Measurements from ENCODE around the gene AFF1.

Gene AFF1

GRCh38 chr4:87049508-87049907 lies 114.7 kb downstream of the AFF1 start:
- Mint-ChIP-seq H3K9me3 (no peaks in the 10 kb centered on the region), H3K4me1 (ENCODE audit: low read depth) (peaks cover 63% of the 10 kb centered on the region)

GRCh38 chr4:87050596-87050995 lies 115.8 kb downstream of the AFF1 start:
- Mint-ChIP-seq H3K27me3 (no peaks in the 10 kb centered on the region), H3K4me1 (ENCODE audit: low read depth) (peaks cover 74% of the 10 kb centered on the region), H3K4me3 (no peak overlapping the region), H3K27ac (peak overlapping the region; percentile 46), H3K9me3 (no peaks in the 10 kb centered on the region), H3K36me3 (ENCODE audit: low read depth) (peaks cover 64% of the 10 kb centered on the region)

More at GRCh38 chr4:87049508-87049907, 114.7 kb downstream of the AFF1 start:
- Mint-ChIP-seq H3K4me3 (no peak overlapping the region), H3K27ac (no peak overlapping the region), H3K27me3 (no peaks in the 10 kb centered on the region), H3K36me3 (ENCODE audit: low read depth) (peaks cover 56% of the 10 kb centered on the region)

DNA sequence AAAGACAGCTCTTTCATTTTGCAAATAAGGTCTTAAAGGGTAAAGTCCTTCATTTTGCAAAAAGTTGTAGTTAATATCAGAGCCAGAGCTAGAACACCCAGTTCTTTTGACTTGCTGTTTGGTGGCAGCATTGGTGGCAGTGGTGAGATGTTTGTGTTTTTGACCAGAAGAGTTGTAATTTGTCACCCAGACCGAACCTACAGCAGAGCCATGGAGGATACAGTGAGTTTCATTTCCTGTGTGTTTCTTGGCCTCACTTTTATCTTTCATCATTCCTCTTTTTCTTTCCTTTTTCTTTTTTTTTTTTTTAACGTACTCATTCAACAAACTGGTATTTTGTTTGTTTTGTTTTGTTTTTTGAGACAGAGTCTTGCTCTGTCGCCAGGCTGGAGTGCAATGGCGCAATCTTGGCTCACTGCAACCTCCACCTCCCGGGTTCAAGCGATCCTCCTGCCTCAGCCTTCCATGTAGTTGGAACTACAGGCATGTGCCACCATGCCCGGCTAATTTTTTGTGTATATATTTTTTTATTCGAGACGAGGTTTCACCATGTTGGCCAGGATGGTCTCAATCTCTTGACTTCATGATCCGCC lies 116.4 kb downstream of the AFF1 start:
- Mint-ChIP-seq H3K36me3 (ENCODE audit: low read depth) (peaks cover 66% of the 10 kb centered on the region), H3K27ac (peak overlapping the region; percentile 46), H3K27me3 (no peaks in the 10 kb centered on the region), H3K9me3 (no peaks in the 10 kb centered on the region), H3K4me1 (ENCODE audit: low read depth) (peaks cover 80% of the 10 kb centered on the region), H3K4me3 (no peak overlapping the region)

DNA sequence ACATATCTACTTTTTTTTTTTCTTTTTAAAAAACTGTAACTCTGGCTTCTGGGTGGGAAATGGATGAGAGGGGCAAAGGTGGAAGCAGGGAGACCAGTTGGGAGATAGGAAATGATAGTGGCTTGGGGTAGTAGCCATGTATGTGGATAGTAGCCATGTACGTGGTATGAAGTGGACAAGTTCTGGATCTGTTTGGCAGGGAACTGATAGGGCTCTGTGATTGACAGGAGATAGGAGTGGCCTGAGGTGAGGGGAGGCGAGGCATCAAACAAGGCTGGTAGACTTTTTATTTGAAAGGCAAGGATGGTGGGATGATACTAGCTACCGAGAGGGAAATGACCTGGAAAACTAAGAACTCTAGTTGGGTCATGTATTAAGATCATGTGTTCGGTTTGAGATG lies 117.8 kb downstream of the AFF1 start:
- peak overlapping the region; percentile 10 for H3K4me3 Mint-ChIP-seq
- H3K27me3 Mint-ChIP-seq = no peaks in the 10 kb centered on the region
- no peaks in the 10 kb centered on the region for H3K9me3 Mint-ChIP-seq
- H3K27ac Mint-ChIP-seq = peak overlapping the region; percentile 87
- peaks cover 59% of the 10 kb centered on the region for H3K36me3 Mint-ChIP-seq (ENCODE audit: low read depth)
- peaks cover 89% of the 10 kb centered on the region for H3K4me1 Mint-ChIP-seq (ENCODE audit: low read depth)

- Mint-ChIP-seq H3K27ac (peak overlapping the region; percentile 87), H3K36me3 (ENCODE audit: low read depth) (peaks cover 56% of the 10 kb centered on the region)
These were observed 118.4 kb downstream of the AFF1 start for GRCh38 chr4:87053176-87053658.

GRCh38 chr4:87053802-87054767 lies 119.3 kb downstream of the AFF1 start:
- H3K9me3 Mint-ChIP-seq = no peaks in the 10 kb centered on the region
- H3K4me1 Mint-ChIP-seq (ENCODE audit: low read depth) = peaks cover 95% of the 10 kb centered on the region
- no peaks in the 10 kb centered on the region for H3K27me3 Mint-ChIP-seq
- peak overlapping the region; percentile 87 for H3K27ac Mint-ChIP-seq
- H3K4me3 Mint-ChIP-seq = peak overlapping the region; percentile 4
- peaks cover 51% of the 10 kb centered on the region for H3K36me3 Mint-ChIP-seq (ENCODE audit: low read depth)

More at GRCh38 chr4:87053176-87053658, 118.4 kb downstream of the AFF1 start:
- H3K4me3 Mint-ChIP-seq = peak overlapping the region; percentile 4
- no peaks in the 10 kb centered on the region for H3K27me3 Mint-ChIP-seq
- peaks cover 93% of the 10 kb centered on the region for H3K4me1 Mint-ChIP-seq (ENCODE audit: low read depth)
- H3K9me3 Mint-ChIP-seq = no peaks in the 10 kb centered on the region

GRCh38 chr4:87054900-87055299 lies 120.1 kb downstream of the AFF1 start:
- Mint-ChIP-seq H3K4me1 (ENCODE audit: low read depth) (peaks cover 95% of the 10 kb centered on the region), H3K36me3 (ENCODE audit: low read depth) (peaks cover 45% of the 10 kb centered on the region), H3K4me3 (no peak overlapping the region), H3K9me3 (no peaks in the 10 kb centered on the region), H3K27me3 (no peaks in the 10 kb centered on the region), H3K27ac (peak overlapping the region; percentile 70)

- peak overlapping the region; percentile 70 for H3K27ac Mint-ChIP-seq
- no peaks in the 10 kb centered on the region for H3K27me3 Mint-ChIP-seq
- peaks cover 45% of the 10 kb centered on the region for H3K36me3 Mint-ChIP-seq (ENCODE audit: low read depth)
- no peaks in the 10 kb centered on the region for H3K9me3 Mint-ChIP-seq
- peaks cover 92% of the 10 kb centered on the region for H3K4me1 Mint-ChIP-seq (ENCODE audit: low read depth)
- H3K4me3 Mint-ChIP-seq = peak overlapping the region; percentile 20
These were observed 120.5 kb downstream of the AFF1 start for GRCh38 chr4:87055311-87055710.

GRCh38 chr4:87056881-87057280 lies 122.1 kb downstream of the AFF1 start:
- H3K27ac Mint-ChIP-seq = peak overlapping the region; percentile 23
- peaks cover 39% of the 10 kb centered on the region for H3K36me3 Mint-ChIP-seq (ENCODE audit: low read depth)
- no peak overlapping the region for H3K4me3 Mint-ChIP-seq
- H3K27me3 Mint-ChIP-seq = no peaks in the 10 kb centered on the region
- peaks cover 86% of the 10 kb centered on the region for H3K4me1 Mint-ChIP-seq (ENCODE audit: low read depth)
- H3K9me3 Mint-ChIP-seq = no peaks in the 10 kb centered on the region

GRCh38 chr4:87057835-87058355 lies 123.1 kb downstream of the AFF1 start:
- Mint-ChIP-seq H3K9me3 (no peaks in the 10 kb centered on the region), H3K27ac (peak overlapping the region; percentile 89), H3K36me3 (ENCODE audit: low read depth) (peaks cover 36% of the 10 kb centered on the region), H3K4me3 (no peak overlapping the region), H3K27me3 (no peaks in the 10 kb centered on the region), H3K4me1 (ENCODE audit: low read depth) (peaks cover 76% of the 10 kb centered on the region)

GRCh38 chr4:87058356-87059073 lies 123.7 kb downstream of the AFF1 start:
- H3K27ac Mint-ChIP-seq = peak overlapping the region; percentile 89
- H3K4me1 Mint-ChIP-seq (ENCODE audit: low read depth) = peaks cover 70% of the 10 kb centered on the region
- peaks cover 34% of the 10 kb centered on the region for H3K36me3 Mint-ChIP-seq (ENCODE audit: low read depth)
- no peaks in the 10 kb centered on the region for H3K27me3 Mint-ChIP-seq
- H3K4me3 Mint-ChIP-seq = peak overlapping the region; percentile 17
- no peaks in the 10 kb centered on the region for H3K9me3 Mint-ChIP-seq

DNA sequence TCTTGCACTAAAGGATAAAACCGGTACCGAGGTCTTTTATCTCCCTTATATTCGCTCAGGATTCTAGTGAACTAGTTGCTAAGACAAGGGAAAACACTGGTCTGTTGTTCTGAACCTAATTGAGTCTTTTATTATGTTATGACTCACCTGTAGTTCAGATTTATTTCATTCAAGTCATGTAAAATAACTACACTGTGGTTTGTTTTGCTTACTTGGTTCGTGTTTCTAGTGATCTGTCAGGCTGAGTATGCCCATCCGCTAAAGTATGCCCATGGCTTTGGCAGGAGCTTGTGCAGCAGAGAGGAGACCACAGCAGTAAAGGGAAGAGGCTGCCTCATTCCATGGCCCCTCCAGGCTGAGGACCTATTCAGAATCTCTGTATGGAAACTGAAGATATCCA lies 126.1 kb downstream of the AFF1 start:
- Mint-ChIP-seq H3K27me3 (no peaks in the 10 kb centered on the region), H3K9me3 (no peaks in the 10 kb centered on the region), H3K4me1 (ENCODE audit: low read depth) (peaks cover 50% of the 10 kb centered on the region), H3K36me3 (ENCODE audit: low read depth) (peaks cover 36% of the 10 kb centered on the region), H3K4me3 (no peak overlapping the region), H3K27ac (peak overlapping the region; percentile 22)

- H3K4me3 Mint-ChIP-seq = no peak overlapping the region
- no peaks in the 10 kb centered on the region for H3K27me3 Mint-ChIP-seq
- peak overlapping the region; percentile 45 for H3K27ac Mint-ChIP-seq
- peaks cover 26% of the 10 kb centered on the region for H3K4me1 Mint-ChIP-seq (ENCODE audit: low read depth)
- H3K9me3 Mint-ChIP-seq = no peaks in the 10 kb centered on the region
- H3K36me3 Mint-ChIP-seq (ENCODE audit: low read depth) = peaks cover 38% of the 10 kb centered on the region
These were observed 130.2 kb downstream of the AFF1 start for GRCh38 chr4:87065021-87065420.

GRCh38 chr4:87066403-87067123 lies 131.8 kb downstream of the AFF1 start:
- Mint-ChIP-seq H3K4me3 (no peak overlapping the region), H3K27ac (no peak overlapping the region), H3K4me1 (ENCODE audit: low read depth) (peaks cover 23% of the 10 kb centered on the region), H3K9me3 (no peaks in the 10 kb centered on the region), H3K36me3 (ENCODE audit: low read depth) (peaks cover 32% of the 10 kb centered on the region), H3K27me3 (no peaks in the 10 kb centered on the region)

All from stimulated activated naive CD8-positive, alpha-beta T cell treated with anti-CD3 and anti-CD28 coated beads, Interleukin-15, Interleukin-2, amounts not matched to agents 100 ng/mL and 50 ng/mL, for 24 hours (primary cell).